IMR-90 (cell line): Measurements from ENCODE around the gene NADK. TPM values are rescaled to one million over a fixed set of nuclear protein-coding genes. Genes with fewer than 3 reads are reported as not detected.
A peak's percentile ranks its signal among the peaks of the same experiment; 100 is the strongest.

Experiments
- ATAC-seq: fragments of 200-7000 bp; cut with Tn5 transposase; 2 replicates; pipeline ENCODE4 v1.9.1; 2020; ENCODE audit warnings: low read depth, mild to moderate bottlenecking, moderate library complexity
- BruUV-seq: library from RNA; stranded (reverse); fragments of 400-500 nt; replicated peaks from 2 replicates; lab custom pipeline; 2021; lab: Mats Ljungman, UMichigan
- CTCF ChIA-PET: fragments of 300-600 bp; formaldehyde crosslinking; extraction: SDS; loops from one replicate; lab custom pipeline; 2021; ENCODE audit warnings: antibody characterized with exemption; lab: Yijun Ruan, JAX
- POLR2A ChIA-PET: fragments of 300-600 bp; sonication (Branson Sonifier 250); formaldehyde crosslinking; loops from one replicate; lab custom pipeline; 2022; ENCODE audit warnings: antibody characterized with exemption; ENCODE audit not compliant: unreplicated experiment; lab: Charles Lee
- DNase-seq: peaks from one replicate; pipeline ENCODE4 v3.0.0; 2013
- H2AFZ ChIP-seq: replicated peaks from 2 replicates; pipeline ENCODE3; 2013; ENCODE audit warnings: low read length, mild to moderate bottlenecking; ENCODE audit not compliant: poor library complexity
- H2AK5ac ChIP-seq: 2 replicates; pipeline ENCODE4 v1.6.1; 2013; ENCODE audit warnings: low read depth, low read length, inconsistent platforms
- H2AK9ac ChIP-seq: replicated peaks from 2 replicates; pipeline ENCODE3; 2013; ENCODE audit warnings: mild to moderate bottlenecking, low read depth, low read length, moderate library complexity; ENCODE audit not compliant: poor library complexity
- H2BK120ac ChIP-seq: 2 replicates; pipeline ENCODE4 v1.6.1; 2013; ENCODE audit warnings: low read depth, low read length, inconsistent platforms
- H2BK15ac ChIP-seq: 3 replicates; pipeline ENCODE4 v1.6.1; 2013; ENCODE audit warnings: low read depth, low read length, inconsistent platforms
- H2BK20ac ChIP-seq: 2 replicates; pipeline ENCODE4 v1.6.1; 2013; ENCODE audit warnings: low read depth, mild to moderate bottlenecking, inconsistent platforms, low read length, moderate library complexity
- H2BK5ac ChIP-seq: 2 replicates; pipeline ENCODE4 v1.6.1; 2013; ENCODE audit warnings: mild to moderate bottlenecking, low read depth, low read length, inconsistent platforms; ENCODE audit not compliant: poor library complexity, severe bottlenecking
- H3K14ac ChIP-seq: replicated peaks from 2 replicates; pipeline ENCODE4 v1.6.1; 2013; ENCODE audit warnings: low read depth, low read length, inconsistent platforms
- H3K18ac ChIP-seq: 2 replicates; pipeline ENCODE4 v1.6.1; 2013; ENCODE audit warnings: low read depth, low read length, control low read depth
- H3K23ac ChIP-seq: 2 replicates; pipeline ENCODE4 v1.6.1; 2013; ENCODE audit warnings: low read depth, low read length, inconsistent platforms
- H3K27ac ChIP-seq: 2 replicates; pipeline ENCODE4 v1.5.1; 2013; ENCODE audit warnings: mild to moderate bottlenecking, control low read depth, low read length; ENCODE audit not compliant: insufficient read depth
- H3K27me3 ChIP-seq: 2 replicates; pipeline ENCODE4 v1.6.1; 2013; ENCODE audit warnings: low read length; ENCODE audit not compliant: control insufficient read depth, insufficient read depth
- H3K36me3 ChIP-seq: 2 replicates; pipeline ENCODE4 v1.6.1; 2013; ENCODE audit warnings: low read length, mixed read lengths; ENCODE audit not compliant: control insufficient read depth, insufficient read depth
- H3K4ac ChIP-seq: 2 replicates; pipeline ENCODE4 v1.6.1; 2013; ENCODE audit warnings: low read depth, low read length, inconsistent platforms
- H3K4me1 ChIP-seq: 2 replicates; pipeline ENCODE4 v1.6.1; 2013; ENCODE audit warnings: low read length, mixed read lengths; ENCODE audit not compliant: control insufficient read depth, insufficient read depth
- H3K4me2 ChIP-seq: 2 replicates; pipeline ENCODE4 v1.6.1; 2013; ENCODE audit warnings: low read depth, mild to moderate bottlenecking, control low read depth, low read length, moderate library complexity
- H3K4me3 ChIP-seq: 2 replicates; pipeline ENCODE4 v1.5.1; 2013; ENCODE audit warnings: low read depth, mild to moderate bottlenecking, control low read depth, low read length, moderate library complexity; ENCODE audit not compliant: insufficient read depth
- H3K56ac ChIP-seq: 2 replicates; pipeline ENCODE4 v1.6.1; 2013; ENCODE audit warnings: low read length, inconsistent platforms; ENCODE audit not compliant: insufficient read depth; ENCODE audit errors: extremely low read depth
- H3K79me1 ChIP-seq, 2 experiments: 2 replicates each; pipeline ENCODE4 v1.6.1; 2013; ENCODE audit warnings: low read length in 2 of 2, inconsistent platforms in 1 of 2, low read depth in 1 of 2
- H3K9ac ChIP-seq: 2 replicates; pipeline ENCODE4 v1.6.1; 2013; ENCODE audit warnings: low read depth, low read length, control low read depth
- H3K9me1 ChIP-seq: 2 replicates; pipeline ENCODE4 v1.6.1; 2013; ENCODE audit warnings: low read length, inconsistent platforms; ENCODE audit not compliant: insufficient read depth
- H3K9me3 ChIP-seq: 2 replicates; pipeline ENCODE4 v1.6.1; 2013; ENCODE audit warnings: low read length; ENCODE audit not compliant: control insufficient read depth, insufficient read depth
- H4K20me1 ChIP-seq: 2 replicates; pipeline ENCODE4 v1.6.1; 2013; ENCODE audit warnings: low read length, inconsistent platforms; ENCODE audit not compliant: insufficient read depth
- H4K5ac ChIP-seq: 2 replicates; pipeline ENCODE4 v1.6.1; 2013; ENCODE audit warnings: mild to moderate bottlenecking, low read depth, low read length, control low read depth
- H4K8ac ChIP-seq, 2 experiments: 2 replicates each; pipeline ENCODE4 v1.6.1; 2013; ENCODE audit warnings: low read depth in 2 of 2, low read length in 2 of 2, control low read depth in 1 of 2, inconsistent platforms in 1 of 2
- H4K91ac ChIP-seq: 2 replicates; pipeline ENCODE4 v1.6.1; 2013; ENCODE audit warnings: low read depth, low read length, inconsistent platforms; ENCODE audit not compliant: insufficient read depth
- BHLHE40 ChIP-seq: fragments of 150-350 bp; IDR thresholded peaks from 2 replicates; pipeline ENCODE4 v1.6.1; 2016; ENCODE audit warnings: mild to moderate bottlenecking, low read depth, low read length
- CHD1 ChIP-seq: IDR thresholded peaks from 2 replicates; pipeline ENCODE4 v1.6.1; 2012; ENCODE audit warnings: low read depth, low read length, improper control_type of control experiment
- MAFK ChIP-seq: IDR thresholded peaks from 2 replicates; pipeline ENCODE4 v1.6.1; 2012; ENCODE audit warnings: low read depth, low read length, improper control_type of control experiment
- WGBS, 2 experiments: methylation state at CpG; one replicate each; pipeline versions ENCODE4 v1.1.5 to v1.1.7; 2013; ENCODE audit warnings: missing lambda C conversion rate in 2 of 2; ENCODE audit not compliant: insufficient read length in 1 of 2; ENCODE audit errors: extremely low coverage in 2 of 2; 5-methylcytosine and 5-hydroxymethylcytosine counted together
- dilution Hi-C: fragments of 300-500 bp; cut with HindIII; formaldehyde crosslinking; loops from one replicate; pipeline ENCODE4 v1.14.3; 2018; ENCODE audit warnings: low sequenced_read_pairs; ENCODE audit not compliant: unreplicated experiment
- in situ Hi-C: fragments of 300-500 bp; cut with MboI; formaldehyde crosslinking; loops from 3 replicates; pipeline ENCODE4 v1.14.3; 2019; ENCODE audit warnings: low sequenced_read_pairs, inconsistent platforms, mixed read lengths
- intact Hi-C: fragments of 100-400 bp; cut with micrococcal nuclease; formaldehyde crosslinking; loops from 2 replicates; pipeline ENCODE4 v1.10.0; 2022
- polyA plus RNA-seq, 3 experiments: library from polyadenylated mRNA; depleted of rRNA; stranded (reverse); fragments of >200 nt; gene quantifications; 2 replicates each; pipeline ENCODE4 v1.2.3, GENCODE V29; 2012; ENCODE audit warnings: low replicate concordance in 1 of 3
- total RNA-seq: library from RNA; depleted of rRNA; stranded (reverse); fragments of >200 nt; gene quantifications from 2 replicates; pipeline ENCODE4 v1.2.3, GENCODE V29; 2012

NADK gene
- total and polyA plus RNA-seq, 2 of the 4 experiments (the other 2 are of a cell fraction), result 12.5 to 56.1 TPM

DNA sequence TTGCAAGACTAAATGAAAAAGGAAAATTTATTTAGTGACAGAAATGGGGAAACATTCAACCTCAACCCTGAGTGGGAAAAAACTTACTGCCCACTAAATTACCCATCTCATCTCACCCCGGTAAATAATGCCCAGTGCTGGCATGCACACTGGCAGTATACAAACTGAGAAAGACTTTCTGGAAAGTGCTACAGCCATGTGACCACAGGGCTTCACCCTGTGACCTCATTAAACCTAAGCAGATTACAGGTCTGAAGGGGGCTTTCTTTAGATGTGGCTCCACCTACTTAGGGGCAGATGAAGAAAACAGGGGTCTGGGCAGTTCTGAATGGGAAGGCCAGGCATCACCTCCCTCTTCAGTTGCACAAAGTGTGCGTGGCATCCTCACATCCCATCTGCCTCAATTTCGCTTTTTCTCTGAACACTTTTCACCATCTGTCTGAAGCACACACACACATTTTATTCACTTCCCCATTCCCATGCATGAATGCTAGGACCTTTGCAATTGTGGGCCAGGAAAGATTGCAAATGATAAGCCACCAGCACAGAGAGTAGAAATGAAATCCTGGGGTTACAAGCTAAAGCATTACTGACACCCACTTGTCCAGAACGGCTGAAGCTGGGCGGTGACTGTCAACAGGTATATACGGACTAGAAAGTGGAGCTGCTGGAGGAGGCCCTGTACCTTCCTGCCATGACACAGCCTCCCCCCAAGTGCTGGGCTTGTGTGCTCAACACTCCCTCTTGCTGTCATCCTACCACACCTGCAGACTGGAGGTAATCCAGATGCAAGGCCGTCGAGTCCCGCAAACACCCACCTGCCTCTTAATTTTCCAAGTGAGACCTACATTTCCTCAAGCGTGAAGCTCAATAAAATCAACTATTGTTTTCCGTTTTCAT, 2.7 kb downstream of the NADK start (continued):
- TF ChIP-seq BHLHE40, result no peak

DNA sequence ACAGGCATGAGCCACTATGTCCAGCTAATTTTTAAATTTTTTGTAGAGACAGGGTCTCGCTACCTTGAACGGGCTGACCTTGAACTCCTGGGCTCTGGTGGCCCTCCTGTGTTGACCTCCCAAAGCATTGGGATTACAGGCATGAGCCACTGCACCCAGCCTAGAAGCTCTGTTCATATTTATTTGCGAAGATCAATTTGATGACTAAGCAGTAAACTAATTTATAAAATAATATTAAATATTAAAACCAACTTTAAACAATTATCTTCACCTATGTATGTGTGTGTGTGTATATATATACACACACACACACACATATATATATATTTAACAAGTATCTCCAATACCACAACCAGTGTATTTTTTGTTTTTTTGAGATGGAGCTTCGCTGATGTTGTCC, 4.4 kb downstream of the NADK start:
- Histone ChIP-seq H2BK5ac (no peak overlapping the region), H3K9me3 (peaks cover 8% of the 10 kb centered on the region), H3K18ac (no peak overlapping the region), H3K4me1 (peaks cover 7% of the 10 kb centered on the region), H3K79me1 (peaks cover 19 to 46% of the 10 kb centered on the region in 2 experiments), H3K27ac (no peak overlapping the region), H2AK5ac (no peak overlapping the region), H2BK15ac (no peak overlapping the region), H3K14ac (no peak overlapping the region), H3K36me3 (peaks cover 10% of the 10 kb centered on the region), H4K20me1 (peaks cover 27% of the 10 kb centered on the region), H3K4ac (no peak overlapping the region), H3K4me2 (no peak overlapping the region), H2AK9ac (no peak overlapping the region), H3K4me3 (no peak overlapping the region), H4K8ac (no peak overlapping the region), H4K91ac (no peak overlapping the region), H3K23ac (no peak overlapping the region), H3K9me1 (peaks cover 6% of the 10 kb centered on the region), H3K27me3 (no peaks in the 10 kb centered on the region), H3K56ac (no peak overlapping the region), H2BK20ac (no peak overlapping the region), H4K5ac (no peak overlapping the region), H2AFZ (no peak overlapping the region), H2BK120ac (no peak overlapping the region), H3K9ac (no peak overlapping the region)
- intact Hi-C loops (no loop called here), in situ Hi-C loops (no loop called here), dilution Hi-C loops (no loop called here)
- DNase-seq (no peak), ATAC-seq (no peak)
- no TSS peak for BruUV-seq
- peak; percentile 77 for TF ChIP-seq MAFK
- no peak for TF ChIP-seq CHD1
- WGBS, 2 experiments, result 100% methylated on average over 2 of the region's 4 CpGs; no CpG with 5 or more reads in 1 of the 2 experiments
- ChIA-PET CTCF (no interaction called here), POLR2A (no interaction called here)
